NCI-H2227 (cell line): ENCODE data around the gene BCL7B.
"Not testable (repeated sequence)": the region's sequence is repeated elsewhere in the genome, so short reads cannot be mapped to it uniquely, and the experiment has no call there.

Experiments used
- DNase-seq: peaks from one replicate; lab custom pipeline; 2025; ENCODE audit not compliant: unreplicated experiment; lab: John Stamatoyannopoulos, UW

BCL7B gene

GRCh38 chr7:73573276-73573675, 15.8 kb upstream of the BCL7B start:
- no peak for DNase-seq

GRCh38 chr7:73572767-73573186, 15.3 kb upstream of the BCL7B start:
- no peak for DNase-seq

- DNase-seq: no peak
These were observed 13.5 kb upstream of the BCL7B start for GRCh38 chr7:73570977-73571376.

DNA sequence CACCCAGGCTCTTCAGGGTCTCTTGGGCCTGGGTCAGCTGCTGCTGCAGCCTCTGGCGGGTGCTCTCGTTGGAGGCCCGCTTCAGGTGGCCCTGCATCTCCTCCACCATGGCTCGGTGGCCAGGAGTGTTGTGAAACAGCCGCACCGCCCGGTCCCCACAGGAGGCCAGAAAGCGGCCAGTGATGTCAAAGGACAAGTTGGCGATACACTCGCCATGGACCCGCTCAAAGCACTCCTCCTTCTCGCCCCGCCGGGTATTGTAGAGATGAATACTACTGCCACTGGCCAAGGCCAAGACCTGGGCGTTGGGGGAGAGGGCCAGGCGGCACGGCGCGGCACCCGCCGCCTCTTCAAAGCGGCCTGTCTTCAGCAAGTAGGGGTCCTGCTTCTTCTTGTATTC, 13.0 kb upstream of the BCL7B start:
- no peak for DNase-seq

- no peak for DNase-seq
These were observed 11.6 kb upstream of the BCL7B start for GRCh38 chr7:73569042-73569608.

- no peak for DNase-seq
These were observed 10.6 kb upstream of the BCL7B start for GRCh38 chr7:73567846-73568685.

DNA sequence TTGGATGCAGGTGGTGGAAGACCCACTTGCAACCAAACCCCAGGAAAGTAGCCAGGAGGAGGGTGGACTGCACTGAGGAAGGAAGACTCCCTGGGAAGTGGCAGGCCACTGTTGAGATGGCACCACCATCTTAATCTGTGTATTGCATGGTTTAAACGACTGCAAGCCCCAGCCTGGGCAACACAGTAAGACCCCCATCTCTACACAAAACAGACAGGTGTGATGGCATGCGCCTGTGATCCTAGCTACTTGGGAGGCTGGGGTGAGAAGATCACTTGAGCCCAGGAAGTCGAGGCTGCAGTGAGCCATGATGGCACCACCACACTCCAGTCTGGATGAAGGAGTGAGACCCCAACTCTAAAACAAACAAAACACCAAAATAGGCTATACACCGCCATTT, 9.7 kb upstream of the BCL7B start:
- DNase-seq: no peak

GRCh38 chr7:73566431-73566830, 8.9 kb upstream of the BCL7B start:
- not testable (repeated sequence) for DNase-seq

DNA sequence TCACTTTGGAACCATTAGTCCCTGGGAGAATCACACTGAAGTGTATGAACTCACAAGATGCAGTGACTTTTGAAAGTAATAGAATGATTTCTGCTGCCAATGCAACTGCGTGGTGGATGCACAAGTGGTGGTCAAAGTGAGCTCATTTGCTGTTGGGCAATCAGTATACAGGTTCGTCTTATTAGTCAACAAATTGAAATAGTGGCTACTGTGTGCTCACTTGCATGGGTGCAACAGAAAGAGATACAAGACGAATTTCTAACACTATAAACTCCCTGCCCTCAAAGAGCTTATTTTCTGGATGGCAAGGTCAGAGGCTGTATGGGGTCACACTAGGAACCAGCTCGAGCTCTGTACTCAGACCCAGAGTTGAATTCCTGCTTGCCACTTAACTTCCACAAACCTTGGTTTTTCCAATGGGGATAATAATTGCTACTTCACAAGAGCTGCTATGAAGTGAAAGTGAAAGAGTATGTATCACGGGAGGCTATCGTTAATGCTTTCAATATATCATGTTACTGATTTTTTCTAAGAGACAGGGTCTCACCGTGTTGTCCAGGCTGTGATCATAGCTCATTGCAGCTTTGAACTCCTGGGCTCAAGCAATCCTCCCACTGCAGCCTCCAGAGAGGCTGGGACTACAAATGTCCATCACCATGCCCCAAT, 8.3 kb upstream of the BCL7B start:
- no peak for DNase-seq

DNA sequence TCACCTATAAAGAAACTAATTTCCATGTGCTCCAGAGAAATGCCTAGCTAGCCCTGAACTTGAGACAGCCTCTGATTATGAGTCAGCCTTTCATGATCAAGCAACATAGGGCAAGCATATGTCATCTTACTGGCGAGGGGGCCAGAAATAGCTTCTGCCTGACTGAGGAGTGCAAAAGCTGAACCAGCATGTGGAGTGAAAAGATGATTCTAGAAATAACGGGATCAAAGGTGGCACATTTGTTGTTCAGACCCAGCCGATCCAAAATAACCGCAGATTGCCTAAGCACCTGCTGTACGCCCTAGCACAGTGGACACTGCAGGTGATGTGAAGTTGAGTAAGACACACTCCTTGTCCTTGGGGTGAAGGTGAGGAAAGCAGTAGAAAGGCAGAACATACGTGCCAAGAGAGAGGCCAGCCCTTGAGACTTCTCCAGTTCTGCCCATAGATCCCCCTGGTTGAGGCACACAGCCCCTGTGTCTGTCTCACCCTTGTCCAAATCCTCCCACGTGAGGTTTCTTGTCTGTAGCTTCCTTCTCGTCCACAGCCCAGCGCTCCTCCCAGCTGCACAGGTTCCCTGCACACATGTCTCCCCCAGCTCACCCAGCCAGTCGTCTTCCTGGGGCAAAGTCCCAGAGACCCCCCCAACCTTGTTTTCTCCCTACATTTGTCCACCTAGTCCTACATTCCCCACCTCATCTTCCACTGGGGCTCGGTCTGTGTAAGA, 2.8 kb upstream of the BCL7B start:
- peak; percentile 28 for DNase-seq

DNA sequence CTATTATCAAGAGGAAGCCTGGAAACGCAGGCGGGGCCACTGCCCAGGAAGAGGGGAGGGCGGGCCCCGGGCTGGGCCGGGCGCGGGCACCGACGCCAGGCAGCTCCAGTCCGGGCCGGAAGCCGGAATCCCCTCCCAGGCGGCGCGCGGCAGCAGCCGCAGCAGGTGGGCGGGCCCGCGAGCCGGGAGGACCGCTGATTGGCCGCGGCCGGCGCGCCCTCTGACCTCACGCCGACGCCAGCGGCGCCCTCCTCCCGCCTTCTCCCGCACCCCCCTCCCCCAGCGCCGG, 438 bp downstream of the BCL7B start:
- peak; percentile 97 for DNase-seq

GRCh38 chr7:73556208-73557107, 1.0 kb downstream of the BCL7B start:
- no peak for DNase-seq

DNA sequence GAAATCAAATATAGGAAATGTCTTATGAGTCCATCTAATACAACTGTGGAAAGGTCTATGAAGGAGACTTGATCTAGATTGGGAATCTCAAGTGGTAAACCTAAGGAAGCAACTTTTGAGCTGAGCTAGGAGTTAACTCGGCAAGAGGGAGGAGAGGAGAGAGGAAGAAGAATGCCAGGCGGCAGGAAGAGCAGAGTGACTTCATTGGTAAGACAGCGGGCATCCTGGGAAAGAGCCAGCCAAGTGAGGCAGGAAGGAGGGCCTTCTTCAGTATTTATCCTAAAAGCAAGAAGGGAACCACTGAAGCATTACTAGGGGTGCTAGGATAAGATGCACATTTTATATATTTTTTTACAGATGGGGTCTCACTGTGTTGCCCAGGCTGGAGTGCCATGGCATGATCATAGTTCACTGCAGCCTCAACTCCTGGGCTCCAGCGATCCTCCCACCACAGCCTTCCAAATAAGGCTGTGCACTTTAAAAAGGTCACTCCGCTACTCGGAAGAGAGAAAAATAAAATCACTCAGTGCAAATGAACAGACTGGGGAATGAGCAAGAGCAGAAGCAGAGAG, 2.0 kb downstream of the BCL7B start:
- no peak for DNase-seq

- DNase-seq: not testable (repeated sequence)
These were observed 7.4 kb downstream of the BCL7B start for GRCh38 chr7:73550093-73550492.

DNA sequence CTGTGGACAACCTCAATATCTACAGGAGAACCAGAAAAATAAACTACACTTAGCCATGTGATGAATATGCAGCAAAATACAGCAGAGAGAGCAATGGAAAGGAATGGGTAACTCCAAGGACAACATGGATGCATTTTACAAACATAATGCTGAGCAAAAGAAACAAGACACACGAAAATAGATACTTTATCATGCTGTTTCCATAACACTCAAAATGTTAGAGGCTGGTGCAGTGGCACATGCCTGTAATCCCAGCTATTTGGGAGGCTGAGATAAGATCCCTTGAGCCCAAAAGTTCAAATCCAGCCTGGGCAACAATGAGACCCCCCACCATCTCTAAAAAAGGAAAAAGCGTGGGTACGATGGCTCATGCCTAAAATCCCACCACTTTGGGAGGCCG, 8.3 kb downstream of the BCL7B start:
- no peak for DNase-seq

- DNase-seq: no peak
These were observed 9.6 kb downstream of the BCL7B start for GRCh38 chr7:73547841-73548240.

GRCh38 chr7:73544678-73545077, 12.8 kb downstream of the BCL7B start:
- no peak for DNase-seq

GRCh38 chr7:73541722-73542121, 15.8 kb downstream of the BCL7B start:
- DNase-seq: no peak

DNA sequence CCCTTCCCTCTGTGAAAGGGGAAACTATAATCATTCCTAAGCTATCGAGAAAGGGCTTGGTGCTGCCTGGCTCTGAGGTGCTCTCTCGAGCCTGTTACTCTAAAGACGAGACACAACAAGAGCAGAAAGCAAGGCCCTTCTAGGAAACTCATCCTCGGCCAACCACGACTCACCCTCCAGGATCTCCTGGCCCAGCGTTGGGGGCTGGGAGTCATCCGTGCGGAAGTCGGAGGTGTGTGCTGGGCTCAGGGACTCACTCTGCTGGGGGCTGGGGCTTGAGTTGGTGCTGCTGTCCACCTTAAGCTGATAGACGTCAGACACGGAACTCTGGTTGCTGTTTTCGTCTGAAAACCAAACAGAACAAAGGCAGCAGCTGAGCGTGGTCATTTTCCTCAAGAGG, 17.8 kb downstream of the BCL7B start:
- DNase-seq: no peak

GRCh38 chr7:73538510-73538909, 19.0 kb downstream of the BCL7B start:
- not testable (repeated sequence) for DNase-seq
